Fibroblast of skin of right biceps (primary cell): ENCODE data around the gene AUH.

Experiments used
- DNase-seq: peaks from one replicate; pipeline ENCODE4 v3.0.0-alpha.2; 2013

Gene AUH

DNA sequence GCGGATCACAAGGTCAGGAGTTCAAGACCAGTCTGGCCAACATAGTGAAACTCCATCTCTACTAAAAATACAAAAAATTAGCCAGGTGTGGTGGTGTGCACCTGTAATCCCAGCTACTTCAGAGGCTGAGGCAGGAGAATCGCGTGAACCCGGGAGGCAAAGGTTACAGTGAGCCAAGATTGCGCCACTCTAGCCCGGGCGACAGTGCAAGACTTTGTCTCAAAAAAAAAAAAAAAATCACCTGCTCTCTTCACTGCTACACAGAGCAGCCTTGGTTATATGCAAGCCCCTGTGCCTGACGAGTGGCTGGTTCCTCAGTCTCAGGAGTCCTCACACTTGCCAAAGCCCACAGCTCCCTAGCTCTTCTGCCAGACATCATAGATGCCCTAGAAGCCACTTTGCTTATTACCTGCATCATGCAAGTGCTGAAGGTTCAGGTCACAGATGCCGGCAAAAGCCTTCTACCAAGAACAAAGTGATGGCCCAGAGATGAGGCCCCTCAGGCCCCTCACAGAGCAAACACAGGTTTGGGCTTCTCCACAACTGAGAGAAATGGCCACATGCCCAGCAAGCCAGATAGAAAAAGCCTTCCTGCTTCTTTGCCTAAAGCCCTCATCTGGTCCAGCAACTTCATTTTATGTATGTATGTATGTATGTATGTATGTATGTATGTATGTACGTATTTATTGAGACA lies 176.4 kb downstream of the AUH start:
- no peak for DNase-seq

GRCh38 chr9:91182429-91183225 lies 179.1 kb downstream of the AUH start:
- no peak for DNase-seq

GRCh38 chr9:91181541-91181940 lies 180.2 kb downstream of the AUH start:
- no peak for DNase-seq

- DNase-seq: no peak
These were observed 180.8 kb downstream of the AUH start for GRCh38 chr9:91180930-91181268.

DNA sequence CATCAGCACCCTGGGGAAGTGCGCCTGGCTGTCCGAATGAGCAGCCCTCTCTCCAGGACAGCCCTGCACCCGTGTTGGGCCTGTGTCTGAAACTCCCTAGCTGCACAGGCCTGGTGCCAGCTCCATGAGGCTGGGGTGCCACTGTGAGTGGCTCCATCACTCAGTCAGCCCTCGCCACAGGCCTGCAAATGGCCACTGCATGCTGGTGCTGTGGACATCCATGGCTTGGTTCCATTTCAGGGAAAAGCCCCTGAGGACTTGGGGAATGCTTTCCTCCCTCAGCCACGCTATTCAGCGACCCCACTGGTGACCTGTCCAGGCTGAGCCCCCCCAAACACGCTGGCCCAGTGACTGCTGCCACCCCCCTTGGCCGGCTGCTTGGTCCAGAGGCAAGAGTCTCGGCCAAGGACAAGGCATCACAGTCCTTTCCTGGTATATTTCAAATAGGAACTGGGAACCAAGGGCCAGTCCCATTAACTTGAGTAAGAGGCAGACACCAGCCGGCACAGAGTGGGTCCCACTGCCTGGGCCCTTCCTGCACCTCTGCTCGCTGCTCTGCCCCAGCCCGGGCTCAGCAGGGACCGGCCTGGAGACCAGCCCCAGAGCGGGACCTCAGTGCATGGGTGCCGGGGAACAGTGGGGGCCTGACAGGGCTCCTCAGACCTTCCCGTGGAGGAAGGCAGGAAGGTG lies 181.3 kb downstream of the AUH start:
- DNase-seq: no peak

GRCh38 chr9:91179237-91180138 lies 182.2 kb downstream of the AUH start:
- peak; percentile 94 for DNase-seq

DNA sequence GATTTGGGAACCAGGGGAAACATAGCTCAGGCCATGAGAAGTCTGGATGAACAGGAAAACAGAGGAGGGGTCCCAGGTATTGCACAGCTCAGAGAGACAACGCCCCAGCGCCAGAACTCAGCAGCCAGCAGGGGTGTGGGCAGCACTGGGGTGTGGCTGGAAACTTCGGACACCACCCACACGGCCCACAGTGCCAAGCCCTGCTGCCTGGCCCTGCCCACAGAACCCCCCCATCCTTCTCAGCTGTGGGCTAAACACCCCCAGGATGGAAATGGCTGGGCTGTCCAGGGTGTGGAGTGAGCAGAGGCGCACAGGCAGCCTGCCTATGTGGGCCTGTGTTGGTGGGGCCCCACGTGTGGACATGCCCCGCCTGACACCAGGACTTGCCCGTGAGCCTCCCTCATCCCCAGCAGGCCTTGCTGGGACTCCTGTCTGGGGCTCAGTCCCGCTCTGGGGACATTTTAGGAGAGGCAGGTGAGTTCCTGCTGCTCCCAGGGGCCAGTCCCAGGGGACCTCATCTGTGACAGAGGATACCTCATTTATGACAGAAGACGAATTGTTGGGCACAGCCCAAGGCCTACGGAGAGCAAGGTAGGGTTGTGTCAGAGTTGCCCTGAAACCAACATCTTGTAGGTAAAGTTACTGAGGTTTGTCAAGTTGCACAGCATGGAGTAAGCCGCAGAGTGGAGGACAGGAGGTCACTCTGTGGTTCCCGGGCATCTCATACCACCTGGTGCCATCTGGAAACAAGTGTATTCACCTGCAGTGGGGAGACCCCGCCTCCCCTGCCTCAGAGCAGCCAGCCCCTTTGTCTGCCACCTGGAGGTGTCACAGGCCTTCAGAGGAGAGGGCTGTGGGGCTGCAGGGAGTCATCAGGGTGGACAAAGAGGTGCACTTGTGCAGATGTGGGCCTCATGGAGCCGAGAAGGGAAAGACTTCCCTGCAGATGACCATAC lies 183.2 kb downstream of the AUH start:
- no peak for DNase-seq

DNA sequence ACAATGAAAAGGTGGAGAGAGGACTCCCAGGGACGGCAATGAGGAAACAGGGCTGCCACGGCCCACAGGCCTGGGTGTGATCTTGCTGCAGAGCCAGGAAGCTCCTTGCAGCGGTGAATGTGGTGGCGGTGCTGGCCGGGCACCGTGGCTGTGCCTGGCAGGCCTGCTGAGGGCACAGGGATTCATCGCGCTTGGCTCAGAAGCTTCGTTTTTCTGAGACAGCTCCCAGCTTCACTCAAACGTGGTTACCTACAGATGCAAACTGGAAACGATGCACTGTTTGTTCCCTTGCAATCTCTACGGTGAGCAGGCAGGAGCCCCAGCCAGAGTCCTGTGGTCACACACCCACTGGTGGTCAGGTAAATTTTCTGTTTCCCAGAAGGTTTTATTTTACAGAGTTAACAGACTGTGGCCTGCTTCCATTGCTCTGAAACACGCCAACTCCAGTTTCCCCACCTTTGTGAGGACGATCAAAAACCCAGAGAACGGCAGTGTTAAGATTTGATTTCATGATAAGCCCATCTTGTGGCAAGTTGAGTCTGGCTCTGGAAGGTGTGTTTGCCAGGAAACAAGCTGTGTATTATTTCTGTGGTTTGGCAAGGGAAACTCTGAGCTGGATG lies 183.9 kb downstream of the AUH start:
- peak; percentile 48 for DNase-seq

DNA sequence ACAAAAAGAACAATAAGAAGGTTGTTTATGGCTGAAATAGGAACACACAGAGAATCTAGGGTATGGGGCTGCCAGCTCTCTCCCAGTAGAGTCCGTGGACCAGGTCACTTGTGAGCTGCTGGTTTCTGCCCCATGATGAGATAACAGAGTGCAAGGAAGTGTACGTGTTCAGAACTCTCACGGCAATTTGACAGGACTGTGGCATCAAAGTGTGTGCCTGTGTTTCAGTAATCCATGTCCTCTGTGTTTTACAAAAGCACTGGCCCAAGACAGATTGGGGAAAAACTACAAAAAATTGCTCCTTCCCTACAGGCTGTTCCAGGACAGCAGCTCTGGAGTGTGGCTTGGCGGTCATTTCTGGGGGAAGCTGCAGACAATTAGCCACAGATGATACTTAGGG lies 184.6 kb downstream of the AUH start:
- DNase-seq: no peak

DNA sequence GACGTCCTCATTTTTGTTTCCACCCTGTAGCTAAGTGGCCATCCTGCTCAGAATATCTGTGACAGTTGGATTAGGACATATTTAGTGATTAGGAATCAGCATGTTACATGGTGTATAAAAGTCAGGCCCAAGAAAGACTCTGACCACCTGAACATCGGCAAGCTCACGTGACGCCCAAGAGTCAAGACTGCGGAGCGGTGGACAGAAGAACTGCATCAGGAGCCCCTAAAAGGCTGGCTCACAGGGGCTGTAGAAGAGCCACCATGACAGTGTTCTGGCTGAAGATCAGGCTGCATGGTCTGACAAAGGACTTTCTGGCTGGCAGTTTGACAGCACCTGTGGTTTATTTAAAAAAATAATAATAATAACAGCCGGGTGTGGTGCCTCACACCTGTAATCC lies 185.3 kb downstream of the AUH start:
- no peak for DNase-seq

GRCh38 chr9:91174772-91175171 lies 186.9 kb downstream of the AUH start:
- no peak for DNase-seq

DNA sequence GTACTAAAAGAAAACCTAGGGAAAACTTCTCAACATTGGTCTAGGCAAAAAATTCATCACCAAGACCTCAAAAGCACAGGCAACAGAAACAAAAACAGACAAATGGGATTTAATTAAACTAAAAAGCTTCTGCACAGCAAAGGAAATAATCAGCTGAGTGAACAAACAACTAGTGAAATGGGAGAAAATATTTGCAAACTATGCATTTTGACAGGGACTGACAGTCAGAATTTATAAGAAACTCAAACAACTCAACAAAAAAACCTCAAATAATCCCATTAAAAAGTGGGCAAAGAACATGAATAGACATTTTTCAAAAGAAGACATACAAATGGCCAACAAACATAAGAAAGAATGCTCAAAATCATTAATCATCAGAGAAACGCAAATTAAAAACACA lies 189.4 kb downstream of the AUH start:
- no peak for DNase-seq

- no peak for DNase-seq
These were observed 190.8 kb downstream of the AUH start for GRCh38 chr9:91170951-91171350.

- DNase-seq: peak; percentile 63
These were observed 194.8 kb downstream of the AUH start for GRCh38 chr9:91166796-91167366.

- DNase-seq: peak; percentile 96
These were observed 196.8 kb downstream of the AUH start for GRCh38 chr9:91164724-91165520.
